Activated CD8-positive, alpha-beta memory T cell treated with anti-CD3 and anti-CD28 coated beads for 24 hours (primary cell): ENCODE data around the gene MEF2C.

Experiments
- DNase-seq: peaks from one replicate; pipeline ENCODE4 v3.0.0-alpha.2; 2020

MEF2C gene

GRCh38 chr5:88888291-88888690 is 5.3 kb upstream of the MEF2C start:
- DNase-seq: no peak

DNA sequence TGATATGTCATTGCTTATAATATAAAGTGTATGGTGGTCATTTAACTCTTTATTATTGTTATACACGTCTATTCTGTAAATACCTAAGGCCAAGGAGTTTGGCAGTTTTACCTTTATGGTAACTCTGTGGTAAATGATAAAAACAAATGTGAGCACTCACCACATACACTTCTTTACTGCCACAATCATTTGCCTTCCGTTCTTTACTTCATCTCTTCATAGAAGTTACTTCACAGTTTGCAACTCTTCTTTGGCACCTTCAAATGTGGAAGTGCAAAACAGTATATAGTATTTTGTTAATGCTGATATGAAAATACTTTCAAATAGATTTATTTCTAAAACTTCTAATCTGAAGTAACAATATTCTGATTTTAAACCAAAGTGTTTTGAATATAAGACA is 4.4 kb upstream of the MEF2C start:
- no peak for DNase-seq

- no peak for DNase-seq
These were observed 3.9 kb upstream of the MEF2C start for GRCh38 chr5:88886746-88887341.

DNA sequence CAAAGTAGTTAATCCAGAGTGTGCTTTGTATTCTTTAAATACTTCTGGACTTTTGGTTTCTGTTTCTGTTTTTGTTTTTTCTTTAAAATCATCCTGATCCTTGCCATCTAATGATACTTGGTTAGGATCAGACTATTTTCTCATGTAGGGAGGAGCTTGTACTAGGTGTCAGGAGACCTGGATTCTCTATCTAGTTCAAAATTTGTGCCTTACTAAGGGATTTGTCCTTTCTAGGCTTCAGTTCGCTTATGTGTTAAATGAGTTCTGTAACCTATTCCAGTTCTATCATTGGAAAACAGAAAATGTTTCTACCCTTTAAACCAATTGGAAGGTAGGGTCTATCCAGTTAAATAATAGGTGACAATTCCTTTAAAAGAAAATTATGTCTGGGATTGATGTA is 3.3 kb upstream of the MEF2C start:
- no peak for DNase-seq

DNA sequence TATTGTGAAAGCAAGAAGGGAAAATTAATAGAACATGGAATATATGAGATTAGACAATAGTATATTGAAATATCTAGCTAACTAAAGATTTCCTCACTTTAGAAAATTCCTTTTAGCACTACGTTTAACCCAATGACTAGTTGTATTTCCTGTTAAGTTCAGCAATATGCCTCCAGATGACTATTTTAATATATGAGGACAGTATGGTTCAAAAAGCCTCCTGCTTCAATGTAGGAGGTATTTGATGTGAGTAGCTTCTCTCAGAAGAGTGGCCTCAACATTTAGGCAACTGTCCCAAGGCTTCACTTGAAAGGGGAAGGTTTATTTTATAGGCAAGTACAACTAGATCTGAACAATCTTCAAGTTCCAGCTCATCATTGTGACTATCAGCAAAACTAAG is 2.0 kb upstream of the MEF2C start:
- DNase-seq: no peak

- DNase-seq: no peak
These were observed 1.6 kb upstream of the MEF2C start for GRCh38 chr5:88884608-88884877.

GRCh38 chr5:88883836-88884607 is 1.0 kb upstream of the MEF2C start:
- peak; percentile 57 for DNase-seq

DNA sequence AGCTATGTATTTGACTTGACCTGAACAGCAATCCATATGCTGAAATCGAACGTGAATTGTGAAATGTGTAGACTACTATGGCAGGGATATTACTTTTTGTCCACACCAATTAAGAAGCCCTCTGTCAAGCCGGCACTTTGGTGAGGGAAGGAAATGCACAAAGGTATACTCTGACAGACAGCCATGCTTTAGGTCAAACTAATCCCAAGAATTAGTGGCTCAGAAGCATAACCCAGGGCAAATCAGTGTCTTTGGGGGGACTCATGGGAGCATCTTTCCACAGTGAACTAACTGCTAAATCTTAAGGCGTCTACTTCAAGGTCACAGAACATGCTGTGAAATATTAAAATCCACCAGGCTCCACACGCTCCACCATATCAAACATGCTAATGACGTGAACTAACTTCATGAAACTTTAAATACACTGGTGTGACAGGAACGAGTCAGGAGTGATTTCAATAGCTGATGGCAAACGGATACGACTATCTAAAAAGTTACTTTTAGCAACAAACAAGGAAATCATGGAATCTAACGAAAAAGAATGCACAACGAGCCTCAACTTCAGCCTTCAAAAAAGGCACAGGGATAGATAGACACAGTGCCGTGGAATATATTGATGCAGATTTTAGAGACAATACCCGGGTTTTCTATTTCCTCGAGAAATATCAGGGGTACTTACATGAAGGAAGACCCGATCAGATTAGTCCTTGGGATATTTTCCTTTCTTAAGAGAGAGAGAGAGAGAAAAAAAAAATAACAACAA is 527 bp downstream of the MEF2C start:
- DNase-seq: no peak

- DNase-seq: no peak
These were observed 1.4 kb downstream of the MEF2C start for GRCh38 chr5:88881571-88881971.

GRCh38 chr5:88880201-88880600 is 2.8 kb downstream of the MEF2C start:
- DNase-seq: no peak

DNA sequence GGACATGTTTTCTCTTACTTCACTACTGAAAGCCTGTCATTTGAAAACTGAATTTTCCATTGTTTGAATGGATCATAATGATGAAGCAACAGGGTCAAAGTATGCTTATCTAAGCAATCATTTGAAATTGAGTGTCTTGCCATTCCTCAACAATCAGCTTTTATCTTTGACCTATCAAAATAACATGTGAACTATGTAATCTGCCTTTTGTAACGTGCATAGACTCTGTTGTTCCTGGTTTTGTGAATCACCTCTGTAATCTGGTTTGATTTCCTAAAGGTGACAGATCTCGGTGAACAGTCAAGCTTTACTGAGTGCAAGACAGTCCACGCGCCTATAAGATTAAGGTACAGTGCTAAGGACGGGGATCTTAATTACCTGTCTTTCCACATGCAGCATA is 3.3 kb downstream of the MEF2C start:
- no peak for DNase-seq

- no peak for DNase-seq
These were observed 4.0 kb downstream of the MEF2C start for GRCh38 chr5:88878976-88879375.

GRCh38 chr5:88877826-88878225 is 5.2 kb downstream of the MEF2C start:
- no peak for DNase-seq

GRCh38 chr5:88876714-88877113 is 6.3 kb downstream of the MEF2C start:
- DNase-seq: no peak

- no peak for DNase-seq
These were observed 7.4 kb downstream of the MEF2C start for GRCh38 chr5:88875341-88876234.

GRCh38 chr5:88873447-88873846 is 9.5 kb downstream of the MEF2C start:
- DNase-seq: no peak

DNA sequence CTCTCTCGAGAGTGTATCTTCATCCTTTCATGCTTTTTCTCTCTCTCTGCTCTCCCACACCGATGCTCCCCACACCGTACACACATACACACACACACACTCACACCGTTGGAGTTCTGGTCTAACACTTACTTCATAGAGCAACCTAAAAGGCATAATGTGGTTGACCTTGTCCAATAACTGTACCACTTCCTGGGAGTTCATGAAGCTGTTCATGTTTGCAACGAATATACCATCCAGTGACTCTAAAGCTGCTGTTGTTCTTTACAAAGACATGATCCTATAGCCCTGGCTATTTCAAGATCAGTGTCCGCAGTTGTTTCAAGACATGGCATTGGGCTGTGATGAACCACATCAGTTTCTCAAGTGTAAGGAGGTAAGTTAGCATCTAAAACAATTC is 10.0 kb downstream of the MEF2C start:
- no peak for DNase-seq

DNA sequence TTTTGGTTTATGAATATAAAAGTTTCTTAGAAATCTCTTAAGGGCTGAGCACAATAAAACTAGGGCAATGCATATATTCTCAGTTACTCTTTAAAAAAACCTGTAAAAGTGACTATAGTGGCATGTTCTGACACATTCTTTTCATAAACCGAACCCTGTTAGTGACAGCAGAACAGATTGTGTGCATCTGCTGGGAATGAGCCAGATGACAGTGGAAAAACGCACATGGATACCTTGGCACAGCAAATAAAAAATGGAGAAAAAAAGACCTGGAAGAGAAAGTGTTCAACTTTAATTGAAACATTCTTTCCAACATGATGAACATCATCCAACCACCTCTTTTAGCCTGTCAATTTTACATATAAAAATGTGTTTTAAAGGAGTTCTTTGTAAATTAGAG is 12.7 kb downstream of the MEF2C start:
- DNase-seq: no peak

DNA sequence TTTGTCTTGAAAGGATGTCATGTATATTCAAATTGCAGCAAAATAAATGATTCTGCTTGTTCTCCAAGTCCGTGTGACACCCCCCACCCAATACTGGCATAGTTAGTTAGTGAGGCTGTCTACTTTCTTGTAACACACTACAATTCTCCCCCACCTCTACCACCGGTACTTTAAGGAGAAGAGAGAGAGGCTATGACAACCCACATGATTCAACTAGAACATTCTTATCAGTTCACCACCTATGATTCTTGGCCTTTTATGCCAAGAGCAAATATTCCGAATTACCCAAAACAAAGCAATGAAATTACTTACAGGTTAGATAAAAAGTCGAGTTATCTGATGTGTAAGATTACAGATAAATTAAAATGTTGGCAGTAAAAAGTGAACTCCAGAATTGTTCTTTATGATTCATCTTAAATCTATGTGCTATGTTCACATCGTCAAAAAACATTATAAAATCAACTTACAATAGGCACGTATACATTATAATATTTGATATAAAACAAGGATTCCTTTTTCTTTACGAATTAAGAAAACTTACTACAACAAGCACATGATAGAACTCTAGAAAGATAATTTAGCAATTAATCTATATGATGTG is 14.4 kb downstream of the MEF2C start:
- DNase-seq: no peak

DNA sequence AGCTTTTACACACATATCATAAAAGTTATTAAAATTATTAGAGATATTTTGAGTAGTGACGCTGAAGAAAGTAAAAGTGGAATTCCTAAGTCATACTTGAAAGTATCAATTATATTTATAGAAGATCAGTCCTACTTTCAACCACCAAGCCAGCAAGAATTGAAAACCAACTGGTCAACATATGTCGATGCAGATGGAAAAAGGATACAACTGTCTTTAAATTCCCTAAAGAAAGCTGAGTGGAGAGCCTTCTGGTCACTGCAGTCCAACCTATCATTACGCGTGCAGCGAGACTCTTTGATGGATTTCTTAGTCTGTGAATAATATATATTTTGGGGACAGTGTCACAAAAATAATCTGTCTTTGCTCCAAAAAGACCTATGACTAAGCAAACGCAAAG is 15.3 kb downstream of the MEF2C start:
- no peak for DNase-seq

DNA sequence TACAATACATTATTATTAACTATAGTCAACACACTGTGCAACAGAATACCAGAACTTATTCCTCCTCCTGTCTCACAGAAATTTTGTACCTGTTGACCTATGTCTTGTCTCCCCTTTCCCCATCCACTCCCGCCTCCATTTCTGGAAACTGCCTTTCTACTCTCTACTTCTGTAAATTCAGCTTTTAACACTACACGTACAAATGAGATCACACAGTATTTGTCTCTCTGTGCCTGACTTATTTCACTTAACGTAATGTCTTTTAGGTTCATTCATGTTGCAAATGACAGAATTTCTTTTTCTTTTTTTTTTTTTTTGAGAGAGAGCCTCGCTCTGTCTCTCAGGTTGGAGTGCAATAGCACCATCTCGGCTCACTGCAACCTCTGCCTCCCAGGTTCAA is 19.5 kb downstream of the MEF2C start:
- no peak for DNase-seq

DNA sequence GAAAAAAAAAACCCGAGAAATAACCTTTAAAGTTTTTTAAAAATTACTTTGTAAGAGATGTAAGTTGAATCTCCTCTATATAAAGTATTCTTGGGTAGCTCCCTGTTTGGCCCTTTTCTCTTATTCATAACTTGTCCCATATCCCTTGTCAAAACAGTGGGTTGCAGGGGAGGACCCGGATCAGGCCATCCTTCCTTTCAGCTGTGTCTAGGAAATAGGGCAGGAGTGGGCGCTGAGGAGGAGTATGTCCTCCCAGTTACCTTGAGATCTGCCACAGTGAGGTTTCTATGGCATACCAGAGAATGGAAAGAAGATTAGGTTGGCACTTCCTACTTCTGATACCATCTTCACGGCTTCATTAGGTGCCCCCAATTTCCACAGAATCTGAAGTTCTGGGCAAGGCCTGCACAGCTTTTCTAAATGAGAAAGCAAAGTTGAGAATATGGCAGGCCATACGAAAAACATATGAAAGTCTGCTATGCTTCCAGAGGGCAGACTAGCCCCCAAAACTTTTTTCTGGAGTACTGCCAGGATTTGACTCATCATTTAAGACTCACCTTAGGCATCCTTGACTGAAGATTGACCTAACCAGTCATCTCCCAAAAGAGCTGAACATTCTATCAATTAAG is 20.3 kb downstream of the MEF2C start:
- DNase-seq: no peak

DNA sequence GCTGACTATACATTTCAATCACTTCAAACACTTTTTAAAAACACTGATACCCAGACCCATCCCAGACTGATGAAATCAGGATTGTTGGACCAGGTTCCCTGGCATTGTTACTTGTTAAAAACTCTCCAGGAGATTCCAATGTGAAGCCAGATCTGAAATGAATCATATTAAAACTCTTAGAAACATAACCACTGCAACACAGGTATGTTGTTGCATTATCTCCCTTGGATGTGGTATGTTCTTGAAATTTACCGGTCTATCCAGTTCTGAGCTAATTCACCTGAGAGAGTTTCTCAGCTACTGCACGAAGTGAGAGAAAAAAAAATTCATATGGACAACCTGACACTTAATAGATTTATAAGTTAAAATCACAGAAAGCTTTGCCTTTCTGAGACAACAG is 21.8 kb downstream of the MEF2C start:
- no peak for DNase-seq
